ENCODE results near the gene UFSP1.

DNA sequence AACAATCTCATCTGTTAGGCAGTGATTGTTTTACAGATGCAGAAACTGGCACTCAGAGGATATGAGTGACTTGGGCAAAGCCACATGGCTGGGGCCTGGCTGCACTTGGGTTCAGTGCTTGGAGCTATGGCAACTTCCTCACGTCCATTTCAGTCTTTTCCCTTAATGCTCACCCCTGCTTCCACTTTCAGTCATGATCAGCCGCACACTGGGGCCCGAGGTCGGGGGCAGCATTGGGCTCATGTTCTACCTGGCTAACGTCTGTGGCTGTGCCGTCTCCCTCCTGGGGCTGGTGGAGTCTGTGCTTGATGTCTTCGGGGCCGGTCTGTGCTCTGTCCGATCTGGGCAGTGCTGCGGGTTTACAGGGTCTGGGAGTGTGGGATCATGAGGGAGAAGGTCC is 34.0 kb downstream of the UFSP1 start:
- TF ChIP-seq SUZ12 (IDR thresholded peaks at IDR 0.05; ENCODE audit: extremely low read depth, insufficient read depth, insufficient read length) = no peak
- no peak for TF ChIP-seq YY1 (IDR thresholded peaks at IDR 0.05; ENCODE audit: insufficient read depth, insufficient read length)
- TF ChIP-seq ZNF274 (IDR thresholded peaks at IDR 0.05; ENCODE audit: low read depth, low read length) = no peak

Measured in NT2/D1 (cell line).